HepG2 (cell line): ENCODE measurements around the gene SDK1. TPM values are rescaled to one million over a fixed set of nuclear protein-coding genes. Genes with fewer than 3 reads are reported as not detected.

Experiments
- ATAC-seq: fragments of 200-7000 bp; cut with Tn5 transposase; 3 replicates; pipeline ENCODE4 v1.9.1; 2020; ENCODE audit warnings: mild to moderate bottlenecking, moderate library complexity
- BruUV-seq: library from RNA; stranded (reverse); fragments of 400-500 nt; replicated peaks from 2 replicates; lab custom pipeline; 2021; lab: Mats Ljungman, UMichigan
- CTCF ChIA-PET: fragments of 300-600 bp; formaldehyde crosslinking; extraction: SDS; loops from one replicate; lab custom pipeline; 2021; ENCODE audit warnings: low total read pairs, inconsistent platforms, low intra/inter-chr PET ratio; lab: Yijun Ruan, JAX
- POLR2A ChIA-PET: fragments of 350-600 bp; sonication (Branson Sonifier 250); formaldehyde crosslinking; loops from one replicate; lab custom pipeline; 2020; ENCODE audit warnings: antibody characterized with exemption, inconsistent platforms; lab: Yijun Ruan, JAX
- DNase-seq: peaks from one replicate; pipeline ENCODE4 v3.0.0-alpha.2; 2015; ENCODE audit warnings: low spot score
- FAIRE-seq: peaks from 3 replicates; lab custom pipeline; 2011; peaks lifted over from hg19 to GRCh38; lab: Jason Lieb, UNC
- H2AFZ ChIP-seq: one replicate; pipeline ENCODE4 v1.6.1; 2011; ENCODE audit warnings: low read length, inconsistent platforms
- H3K27ac ChIP-seq: fragments of 300-600 bp; 3 replicates; pipeline ENCODE4 v1.8.0; 2011; ENCODE audit warnings: mixed run types, mild to moderate bottlenecking, mixed read lengths, low read length, inconsistent platforms; ENCODE audit not compliant: insufficient read depth; ENCODE audit errors: extremely low read length
- H3K27me3 ChIP-seq, 2 experiments: fragments of 200-600 bp in 1 of 2; 2 replicates in 1 of 2; 3 replicates in 1 of 2; pipeline versions ENCODE4 v1.6.0 to v1.8.0; 2011; ENCODE audit warnings: low read length in 2 of 2, mild to moderate bottlenecking in 2 of 2, moderate library complexity in 2 of 2, inconsistent platforms in 1 of 2; ENCODE audit not compliant: insufficient read depth in 2 of 2, control insufficient read depth in 1 of 2
- H3K36me3 ChIP-seq, 2 experiments: fragments of 200-600 bp in 1 of 2; replicated peaks in 1 of 2; 2 replicates in 1 of 2; 3 replicates in 1 of 2; pipeline versions ENCODE4 v1.5.1 to v1.8.0; 2011; ENCODE audit warnings: low read length in 2 of 2, inconsistent platforms in 1 of 2; ENCODE audit not compliant: insufficient read depth in 2 of 2, control insufficient read depth in 1 of 2
- H3K4me1 ChIP-seq: 2 replicates; pipeline ENCODE4 v1.5.1; 2012; ENCODE audit warnings: low read length, inconsistent platforms; ENCODE audit not compliant: insufficient read depth
- H3K4me2 ChIP-seq: 2 replicates; pipeline ENCODE4 v1.6.0; 2011; ENCODE audit warnings: low read depth, low read length, inconsistent platforms
- H3K4me3 ChIP-seq, 3 experiments: fragments of 200-600 bp in 1 of 3; sonication (generic), shearing (Covaris generic) in 1 of 3; replicated peaks in 1 of 3; 2 replicates each; pipeline ENCODE4 v1.5.1; 2011 to 2016; ENCODE audit warnings: low read length in 3 of 3, inconsistent platforms in 2 of 3, low read depth in 2 of 3, mild to moderate bottlenecking in 2 of 3, control low read depth in 1 of 3, mixed read lengths in 1 of 3; ENCODE audit not compliant: insufficient read depth in 1 of 3
- H3K79me2 ChIP-seq: one replicate; pipeline ENCODE4 v1.6.1; 2011; ENCODE audit warnings: low read length, inconsistent platforms; ENCODE audit not compliant: insufficient read depth
- H3K9ac ChIP-seq: 2 replicates; pipeline ENCODE4 v1.6.0; 2011; ENCODE audit warnings: mild to moderate bottlenecking, low read depth, low read length, inconsistent platforms; ENCODE audit not compliant: insufficient read depth
- H3K9me3 ChIP-seq: 2 replicates; pipeline ENCODE4 v1.5.1; 2012; ENCODE audit warnings: mild to moderate bottlenecking, low read length
- H4K20me1 ChIP-seq: 2 replicates; pipeline ENCODE4 v1.6.0; 2011; ENCODE audit warnings: inconsistent platforms, mild to moderate bottlenecking, low read length, moderate library complexity; ENCODE audit not compliant: insufficient read depth
- ATAD3A ChIP-seq: sonication (generic); formaldehyde crosslinking; IDR thresholded peaks from 2 replicates; pipeline ENCODE4 v1.4.0; 2020; ENCODE audit warnings: missing genetic modification reagents
- LCORL ChIP-seq, 2 experiments: fragments of 450-650 bp in 1 of 2; sonication (generic) in 1 of 2; formaldehyde crosslinking in 1 of 2; IDR thresholded peaks; 2 replicates each; pipeline versions ENCODE4 v1.5.0 to v1.6.1; 2017 to 2020; ENCODE audit warnings: antibody characterized with exemption in 1 of 2, missing genetic modification reagents in 1 of 2
- PHF8 ChIP-seq: sonication (generic); formaldehyde crosslinking; IDR thresholded peaks from 2 replicates; pipeline ENCODE4 v1.5.0; 2020; ENCODE audit warnings: missing genetic modification reagents
- POLR2AphosphoS5 ChIP-seq: IDR thresholded peaks from 2 replicates; pipeline ENCODE4 v1.6.1; 2012; ENCODE audit warnings: low read depth, low read length
- ZKSCAN1 ChIP-seq: fragments of 150-350 bp; IDR thresholded peaks from 2 replicates; pipeline ENCODE4 v1.6.1; 2014; ENCODE audit warnings: low read length
- ZNF362 ChIP-seq: sonication (generic); formaldehyde crosslinking; IDR thresholded peaks from 2 replicates; pipeline ENCODE4 v1.4.0; 2020; ENCODE audit warnings: missing genetic modification reagents, mild to moderate bottlenecking, borderline replicate concordance
- ZNF609 ChIP-seq: sonication (generic); formaldehyde crosslinking; IDR thresholded peaks from 2 replicates; pipeline ENCODE4 v1.4.0; 2020; ENCODE audit warnings: mild to moderate bottlenecking, missing genetic modification reagents, borderline replicate concordance
- ZSCAN12 ChIP-seq: sonication (generic); formaldehyde crosslinking; IDR thresholded peaks from 2 replicates; pipeline ENCODE4 v1.9.0; 2021; ENCODE audit warnings: mild to moderate bottlenecking, missing genetic modification reagents
- WGBS: methylation state at CpG from one replicate; pipeline ENCODE4 v1.1.6; 2017; ENCODE audit warnings: low lambda C conversion rate; 5-methylcytosine and 5-hydroxymethylcytosine counted together
- in situ Hi-C: cut with HindIII; loops from 2 replicates; pipeline ENCODE4 v1.10.0; 2017; ENCODE audit warnings: low pct_unique_long_range_greater_than_20kb; ENCODE audit not compliant: extremely low pct_ligation_motif_present
- intact Hi-C: fragments of 100-400 bp; cut with micrococcal nuclease; formaldehyde crosslinking; loops from one replicate; pipeline ENCODE4 v1.10.0; 2022; ENCODE audit not compliant: unreplicated experiment
- polyA plus RNA-seq, 8 experiments: library from polyadenylated mRNA; depleted of rRNA in 3 of 8; stranded (reverse) in 7 of 8; unstranded in 1 of 8; fragments of >200 nt; fragmentation: Illumina TruSeq in 4 of 8; extraction: Trizol in 4 of 8; gene quantifications; 2 replicates each; pipeline versions ENCODE4 v1.2.1 to v1.2.3, GENCODE V29; 2011 to 2016; ENCODE audit warnings: low read depth in 4 of 8, missing spikeins in 1 of 8, mixed read lengths in 1 of 8; ENCODE audit not compliant: insufficient read depth in 1 of 8
- total RNA-seq, 5 experiments: library from RNA; depleted of rRNA; stranded (reverse); fragments of >200 nt; fragmentation: Illumina TruSeq; extraction: Trizol; gene quantifications; 2 replicates each; pipeline ENCODE4 v1.2.3, GENCODE V29; 2016; ENCODE audit warnings: low read depth in 1 of 5
- TF ChIP-seq, protein P1 (sequence below): sonication (generic); formaldehyde crosslinking; IDR thresholded peaks from 2 replicates; pipeline ENCODE4 v1.4.0; 2020; ENCODE audit warnings: missing genetic modification reagents, borderline replicate concordance

SDK1 gene
- total and polyA plus RNA-seq, 2 of the 13 experiments (the other 11 are each of a cell fraction or from before 2014, with no cell fraction given): 0.35 to 2.4 TPM

- TF ChIP-seq POLR2AphosphoS5 (no peak), ZSCAN12 (CRISPR knock-in tag) (no peak), ATAD3A (CRISPR knock-in tag) (no peak)
Observed at GRCh38 chr7:3821488-3821887, 520.4 kb downstream of the SDK1 start (continued).

DNA sequence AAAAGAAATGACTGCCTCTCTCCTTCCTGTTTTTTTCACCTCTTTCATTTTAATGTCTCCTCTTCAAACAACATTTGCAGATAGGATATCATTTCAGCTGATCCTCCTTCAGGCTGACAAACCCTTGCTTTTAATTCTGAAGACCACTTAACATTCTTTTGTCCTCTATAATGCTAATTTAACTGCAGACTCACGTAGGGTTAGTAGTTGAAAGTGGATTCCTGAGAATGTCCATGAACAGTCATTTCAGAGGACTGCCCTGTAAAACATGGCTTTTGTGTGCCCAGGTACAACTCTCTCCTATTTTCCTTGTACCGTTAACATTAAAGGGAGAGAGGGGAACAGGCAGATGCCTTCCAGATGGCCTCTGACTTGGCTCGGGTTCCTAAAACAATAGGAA is 524.4 kb downstream of the SDK1 start:
- in situ Hi-C loops: no loop called here
- Histone ChIP-seq H3K4me1 (no peaks in the 10 kb centered on the region), H3K4me2 (no peak overlapping the region), H3K9ac (no peak overlapping the region), H3K27ac (no peak overlapping the region), H4K20me1 (no peaks in the 10 kb centered on the region), H2AFZ (no peak overlapping the region), H3K36me3 (0 out of 5 replicates have a peak, but pooled peaks cover 0 to 2% of the 10 kb centered on the region in 2 experiments), H3K9me3 (no peaks in the 10 kb centered on the region), H3K79me2 (no peaks in the 10 kb centered on the region), H3K4me3 (no peak overlapping the region), H3K27me3 (no peaks in the 10 kb centered on the region)
- ChIA-PET POLR2A (no interaction called here), CTCF (no interaction called here)
- ATAC-seq (no peak), FAIRE-seq (no peak), DNase-seq (no peak)
- WGBS: 86% methylated on average over 3 of the region's 3 CpGs
- TF ChIP-seq, protein P1, sequence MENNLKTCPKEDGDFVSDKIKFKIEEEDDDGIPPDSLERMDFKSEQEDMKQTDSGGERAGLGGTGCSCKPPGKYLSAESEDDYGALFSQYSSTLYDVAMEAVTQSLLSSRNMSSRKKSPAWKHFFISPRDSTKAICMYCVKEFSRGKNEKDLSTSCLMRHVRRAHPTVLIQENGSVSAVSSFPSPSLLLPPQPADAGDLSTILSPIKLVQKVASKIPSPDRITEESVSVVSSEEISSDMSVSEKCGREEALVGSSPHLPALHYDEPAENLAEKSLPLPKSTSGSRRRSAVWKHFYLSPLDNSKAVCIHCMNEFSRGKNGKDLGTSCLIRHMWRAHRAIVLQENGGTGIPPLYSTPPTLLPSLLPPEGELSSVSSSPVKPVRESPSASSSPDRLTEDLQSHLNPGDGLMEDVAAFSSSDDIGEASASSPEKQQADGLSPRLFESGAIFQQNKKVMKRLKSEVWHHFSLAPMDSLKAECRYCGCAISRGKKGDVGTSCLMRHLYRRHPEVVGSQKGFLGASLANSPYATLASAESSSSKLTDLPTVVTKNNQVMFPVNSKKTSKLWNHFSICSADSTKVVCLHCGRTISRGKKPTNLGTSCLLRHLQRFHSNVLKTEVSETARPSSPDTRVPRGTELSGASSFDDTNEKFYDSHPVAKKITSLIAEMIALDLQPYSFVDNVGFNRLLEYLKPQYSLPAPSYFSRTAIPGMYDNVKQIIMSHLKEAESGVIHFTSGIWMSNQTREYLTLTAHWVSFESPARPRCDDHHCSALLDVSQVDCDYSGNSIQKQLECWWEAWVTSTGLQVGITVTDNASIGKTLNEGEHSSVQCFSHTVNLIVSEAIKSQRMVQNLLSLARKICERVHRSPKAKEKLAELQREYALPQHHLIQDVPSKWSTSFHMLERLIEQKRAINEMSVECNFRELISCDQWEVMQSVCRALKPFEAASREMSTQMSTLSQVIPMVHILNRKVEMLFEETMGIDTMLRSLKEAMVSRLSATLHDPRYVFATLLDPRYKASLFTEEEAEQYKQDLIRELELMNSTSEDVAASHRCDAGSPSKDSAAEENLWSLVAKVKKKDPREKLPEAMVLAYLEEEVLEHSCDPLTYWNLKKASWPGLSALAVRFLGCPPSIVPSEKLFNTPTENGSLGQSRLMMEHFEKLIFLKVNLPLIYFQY (CRISPR knock-in tag): no peak
- TF ChIP-seq ZNF362 (CRISPR knock-in tag) (no peak), ZKSCAN1 (no peak), ZNF609 (CRISPR knock-in tag) (no peak), PHF8 (CRISPR knock-in tag) (no peak), LCORL (IDR thresholded peaks at IDR 0.05) (no peak), LCORL (CRISPR knock-in tag; IDR thresholded peaks at IDR 0.05) (no peak)
- no TSS peak for BruUV-seq
- intact Hi-C loops: no loop called here
